GM18520 (cell line): ENCODE results near the gene RBP4.
"Not testable (repeated sequence)": the region's sequence is repeated elsewhere in the genome, so short reads cannot be mapped to it uniquely, and the experiment has no call there.

ENCODE experiments used
- ATAC-seq: cut with Tn5 transposase; IDR thresholded peaks from one replicate; pipeline ENCODE4 v1.9.1; 2021; ENCODE audit not compliant: unreplicated experiment

RBP4 gene

DNA sequence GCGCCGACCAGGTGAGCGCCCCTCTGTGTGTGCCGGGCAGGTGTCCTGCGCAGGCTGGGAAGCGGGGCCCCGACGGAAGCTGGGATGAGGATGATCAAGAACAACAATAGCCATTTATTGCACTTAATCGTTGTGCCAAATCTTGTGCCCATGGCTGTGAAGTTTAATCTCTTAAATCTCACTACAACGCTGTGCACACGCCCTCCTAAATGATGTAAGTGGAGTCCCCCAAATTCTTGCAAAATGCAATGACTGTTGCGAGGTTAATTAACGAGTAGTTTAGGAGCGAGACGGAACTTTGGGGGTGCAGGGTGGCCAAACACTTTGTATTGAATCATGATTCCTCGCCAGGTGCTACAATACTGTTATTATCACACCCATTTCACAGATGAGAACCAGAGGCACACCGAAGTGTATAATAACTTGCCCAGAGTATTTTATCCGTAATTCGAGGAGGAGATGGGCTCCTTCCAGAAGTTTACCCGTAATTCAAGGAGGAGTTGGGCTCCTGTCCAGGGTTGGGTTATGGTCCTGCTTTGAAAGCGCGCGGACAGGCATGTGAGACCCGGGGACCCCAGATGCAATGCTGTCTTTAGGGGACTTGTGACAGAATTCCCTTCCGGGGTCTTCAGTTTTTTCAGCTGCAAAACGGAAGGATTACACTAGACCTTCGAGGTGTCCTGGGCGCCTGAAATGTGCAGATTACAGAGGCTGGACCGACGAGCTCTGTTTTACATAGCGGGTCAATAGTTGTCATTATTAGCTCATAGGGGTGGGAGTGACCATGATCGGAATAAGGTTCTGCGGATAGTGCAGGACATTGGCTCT, 33.5 kb downstream of the RBP4 start:
- no peak for ATAC-seq

DNA sequence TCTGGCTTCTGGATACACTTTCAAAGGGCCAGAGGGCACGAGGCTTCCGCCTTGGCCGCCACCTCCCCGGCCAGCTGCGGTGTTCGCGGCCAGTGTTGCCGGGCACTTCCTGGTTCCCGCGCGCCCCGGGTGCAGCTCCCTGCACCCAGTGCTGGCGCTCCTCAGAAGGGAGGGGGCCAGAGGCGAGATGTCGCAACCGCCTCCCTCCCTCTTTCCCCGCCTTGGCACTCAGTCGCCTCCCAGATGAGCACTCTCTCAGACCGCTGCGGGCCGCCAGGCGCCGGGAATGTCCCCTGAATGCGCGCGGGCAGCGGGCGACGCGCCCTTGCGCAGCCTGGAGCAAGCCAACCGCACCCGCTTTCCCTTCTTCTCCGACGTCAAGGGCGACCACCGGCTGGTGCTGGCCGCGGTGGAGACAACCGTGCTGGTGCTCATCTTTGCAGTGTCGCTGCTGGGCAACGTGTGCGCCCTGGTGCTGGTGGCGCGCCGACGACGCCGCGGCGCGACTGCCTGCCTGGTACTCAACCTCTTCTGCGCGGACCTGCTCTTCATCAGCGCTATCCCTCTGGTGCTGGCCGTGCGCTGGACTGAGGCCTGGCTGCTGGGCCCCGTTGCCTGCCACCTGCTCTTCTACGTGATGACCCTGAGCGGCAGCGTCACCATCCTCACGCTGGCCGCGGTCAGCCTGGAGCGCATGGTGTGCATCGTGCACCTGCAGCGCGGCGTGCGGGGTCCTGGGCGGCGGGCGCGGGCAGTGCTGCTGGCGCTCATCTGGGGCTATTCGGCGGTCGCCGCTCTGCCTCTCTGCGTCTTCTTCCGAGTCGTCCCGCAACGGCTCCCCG, 34.4 kb downstream of the RBP4 start, which contains the start of gene FFAR4:
Gene FFAR4, plus strand, starts transcription at position 231 of the 842 bp plus-strand sequence. Its CDS starts 56 bp downstream, at position 287.
- no peak for ATAC-seq

GRCh38 chr10:93565446-93565845, 35.6 kb downstream of the RBP4 start:
- ATAC-seq, result no peak

GRCh38 chr10:93560541-93560940, 40.5 kb downstream of the RBP4 start:
- no peak for ATAC-seq

DNA sequence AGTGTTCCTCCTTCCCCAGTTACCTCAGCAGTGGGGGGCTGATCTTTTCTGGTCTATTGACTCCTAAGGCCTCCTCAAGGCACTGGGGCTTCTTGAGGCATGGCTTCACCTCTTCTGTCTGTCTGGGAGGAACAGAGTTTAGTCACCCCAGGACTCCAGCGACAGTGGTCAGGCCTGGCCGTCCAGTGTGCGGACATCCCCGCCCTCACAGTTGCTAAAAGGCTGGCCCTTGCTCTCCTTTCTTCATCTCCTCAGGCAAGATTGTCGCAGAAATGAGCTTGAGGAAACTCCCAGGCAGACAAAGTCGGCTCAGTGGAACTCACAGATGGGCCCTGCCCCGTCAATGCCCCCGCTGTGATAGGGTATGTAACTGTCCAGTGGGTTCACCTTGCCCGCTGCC, 41.5 kb downstream of the RBP4 start:
- ATAC-seq, result no peak

- ATAC-seq, result no peak
These were observed 46.1 kb downstream of the RBP4 start for GRCh38 chr10:93554760-93555432.

DNA sequence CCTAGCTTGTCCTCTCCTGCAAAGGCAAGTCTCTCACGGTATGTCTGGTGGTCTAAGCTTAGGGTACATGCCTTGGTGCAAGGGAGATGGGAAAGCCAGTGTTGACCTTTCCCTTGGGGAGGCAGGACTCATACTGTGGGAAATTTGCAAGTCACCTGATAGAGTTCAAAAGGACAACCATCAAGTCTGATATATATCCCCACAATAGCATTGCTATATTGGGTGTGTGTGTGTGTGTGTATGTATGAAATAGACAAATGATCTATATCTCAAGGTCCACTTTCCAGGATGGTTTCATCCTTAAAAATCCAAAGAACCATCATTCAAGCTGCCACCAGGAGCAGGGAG, 46.7 kb downstream of the RBP4 start:
- ATAC-seq, result no peak

DNA sequence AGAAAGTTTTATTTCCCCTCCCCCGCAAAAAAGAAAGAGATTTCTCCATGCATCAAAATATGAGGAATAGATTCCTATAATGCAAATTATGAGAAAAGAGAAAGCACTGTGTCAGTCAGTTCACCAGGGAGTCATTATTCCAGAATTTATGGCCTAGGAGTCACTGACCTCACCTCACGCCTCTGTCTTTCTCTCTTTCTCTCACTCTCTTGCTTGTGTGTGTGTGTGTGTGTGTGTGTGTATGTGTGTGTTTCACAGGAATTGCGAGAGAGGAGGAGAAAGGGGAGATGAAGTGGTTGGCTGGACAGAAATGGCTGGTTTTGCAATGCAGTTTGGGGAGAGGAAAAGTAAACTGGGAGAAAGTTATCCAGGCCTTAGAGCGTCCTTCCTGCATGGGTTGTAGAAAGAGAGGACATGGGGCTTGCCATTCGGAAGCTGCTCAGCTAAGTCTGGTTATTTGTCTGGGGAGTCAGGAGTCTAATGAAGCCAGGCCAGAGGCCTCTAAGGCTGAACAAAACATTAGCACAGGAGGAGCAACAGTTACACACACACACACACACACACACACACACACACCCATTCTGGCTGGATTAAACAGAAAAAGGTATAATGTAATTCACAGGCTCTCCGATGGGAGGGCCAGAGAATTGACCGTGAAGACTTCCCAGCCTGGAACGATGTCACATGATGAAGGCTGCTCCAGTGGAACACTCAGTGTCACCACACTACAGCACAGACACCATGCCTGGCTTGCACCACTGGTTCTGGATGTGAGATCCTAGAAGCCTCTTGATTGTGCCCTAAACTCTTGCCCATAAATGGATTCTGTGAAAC, 47.3 kb downstream of the RBP4 start:
- ATAC-seq, result no peak

GRCh38 chr10:93552780-93553179, 48.3 kb downstream of the RBP4 start:
- ATAC-seq, result no peak

DNA sequence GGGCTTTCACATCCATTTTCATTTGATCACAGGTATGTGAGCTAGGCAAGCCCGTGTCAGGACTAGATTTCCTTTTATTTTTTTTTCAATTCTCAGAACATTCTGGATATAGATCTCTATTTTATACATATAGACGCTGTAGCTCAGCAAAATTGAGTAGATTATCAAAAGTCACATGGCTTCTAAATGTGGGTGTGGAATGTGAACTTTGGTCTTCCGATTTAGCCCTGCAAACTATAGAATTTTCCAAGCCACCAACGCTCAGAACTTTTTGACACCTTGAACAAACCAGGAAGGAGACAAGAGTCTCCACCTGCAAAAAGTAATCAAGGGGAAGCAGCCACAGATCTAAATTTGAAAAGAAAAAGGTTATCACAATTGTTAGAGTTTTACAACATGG, 50.4 kb downstream of the RBP4 start:
- no peak for ATAC-seq

DNA sequence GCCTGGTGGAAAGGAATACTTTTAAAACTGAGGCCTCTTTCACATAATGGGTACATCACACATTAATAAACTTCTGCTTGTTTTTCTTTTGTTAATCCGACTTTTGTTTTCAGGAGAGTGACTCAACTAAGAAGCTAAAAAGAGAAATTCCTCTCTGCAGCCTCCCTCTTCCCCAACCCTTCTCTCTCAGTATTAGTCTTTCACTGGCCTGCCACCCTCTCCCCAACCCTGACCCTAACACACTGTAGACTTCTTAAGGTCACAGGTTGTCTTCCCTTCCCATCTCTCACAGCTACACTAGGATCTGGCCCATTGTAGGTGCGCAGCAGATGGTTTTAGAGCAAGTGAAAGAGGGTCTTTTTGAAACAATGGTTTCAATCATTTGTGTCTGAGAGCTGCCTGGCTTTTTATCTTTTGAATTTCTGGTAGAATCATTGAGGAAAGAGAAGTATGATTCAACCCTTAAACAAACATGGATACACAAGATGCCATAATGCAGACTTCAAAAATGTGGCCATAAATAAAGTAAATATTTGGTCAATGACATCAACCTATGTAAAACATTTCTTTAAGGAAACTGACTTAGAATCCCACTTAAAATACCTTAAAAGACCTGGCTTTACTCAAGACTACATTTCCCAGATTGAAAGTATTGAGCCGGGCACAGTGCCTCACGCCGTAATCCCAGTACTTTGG, 52.5 kb downstream of the RBP4 start:
- ATAC-seq, result no peak

DNA sequence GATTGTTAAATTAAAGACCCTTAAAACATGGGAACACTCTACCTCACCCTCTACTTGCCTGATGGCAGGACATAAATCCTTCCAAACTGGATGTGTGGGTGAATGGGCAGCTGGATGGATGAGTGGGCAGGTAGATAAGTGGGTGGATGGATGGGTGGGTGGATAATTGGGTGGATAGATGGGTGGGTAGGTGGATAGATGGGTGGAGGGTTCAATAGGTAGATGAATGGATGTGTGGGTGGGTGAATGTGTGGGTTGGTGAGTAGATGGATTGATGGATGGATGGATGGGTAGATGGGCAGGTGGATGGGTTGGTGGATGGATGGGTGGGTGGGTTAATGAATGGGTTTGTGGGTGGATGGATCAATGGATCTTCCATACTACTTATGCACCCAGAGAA, 53.5 kb downstream of the RBP4 start:
- ATAC-seq, result no peak

DNA sequence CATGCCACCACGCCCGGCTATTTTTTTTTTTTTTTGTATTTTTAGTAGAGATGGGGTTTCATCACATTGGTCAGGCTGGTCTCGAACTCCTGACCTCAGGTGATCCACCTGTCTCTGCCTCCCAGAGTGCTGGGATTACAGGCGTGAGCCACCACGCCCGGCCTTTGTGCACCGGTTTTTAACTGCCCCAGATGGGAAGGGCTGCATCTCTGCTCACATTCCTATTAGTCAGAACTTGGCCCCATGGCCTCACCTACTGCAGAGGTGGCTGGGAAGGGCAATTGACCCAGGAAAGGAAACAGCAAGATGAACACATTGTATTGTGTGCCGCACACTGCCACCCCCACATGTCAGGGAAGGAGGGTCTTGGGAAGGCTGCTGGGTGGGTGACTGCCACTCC, 54.0 kb downstream of the RBP4 start:
- ATAC-seq, result not testable (repeated sequence)

GRCh38 chr10:93542358-93542791, 58.7 kb downstream of the RBP4 start:
- no peak for ATAC-seq
